GM12892 (cell line): ENCODE measurements around the gene EVX2.

Experiments used
- POLR2A ChIP-seq: IDR thresholded peaks from 2 replicates; pipeline ENCODE4 v1.6.1; 2011; ENCODE audit warnings: low read depth, low read length, control low read depth
- POLR2AphosphoS5 ChIP-seq: IDR thresholded peaks from 2 replicates; pipeline ENCODE4 v1.6.1; 2011; ENCODE audit warnings: low read depth, low read length, control low read depth
- TAF1 ChIP-seq: IDR thresholded peaks from 2 replicates; pipeline ENCODE4 v1.6.1; 2011; ENCODE audit warnings: low read depth, mild to moderate bottlenecking, control low read depth, low read length, borderline replicate concordance

- TF ChIP-seq POLR2AphosphoS5, result no peak
- TF ChIP-seq POLR2A, result no peak
- TF ChIP-seq TAF1, result no peak
Observed at GRCh38 chr2:176112375-176113302, 28.9 kb upstream of the EVX2 start.
